Activated naive CD4-positive, alpha-beta T cell (primary cell): ENCODE results near the gene POTEJ.
"Not testable (repeated sequence)": the region's sequence is repeated elsewhere in the genome, so short reads cannot be mapped to it uniquely, and the experiment has no call there.

Experiments
- DNase-seq, 4 experiments: peaks; one replicate each; lab custom pipeline; 2025; lab: John Stamatoyannopoulos, UW

POTEJ gene

DNA sequence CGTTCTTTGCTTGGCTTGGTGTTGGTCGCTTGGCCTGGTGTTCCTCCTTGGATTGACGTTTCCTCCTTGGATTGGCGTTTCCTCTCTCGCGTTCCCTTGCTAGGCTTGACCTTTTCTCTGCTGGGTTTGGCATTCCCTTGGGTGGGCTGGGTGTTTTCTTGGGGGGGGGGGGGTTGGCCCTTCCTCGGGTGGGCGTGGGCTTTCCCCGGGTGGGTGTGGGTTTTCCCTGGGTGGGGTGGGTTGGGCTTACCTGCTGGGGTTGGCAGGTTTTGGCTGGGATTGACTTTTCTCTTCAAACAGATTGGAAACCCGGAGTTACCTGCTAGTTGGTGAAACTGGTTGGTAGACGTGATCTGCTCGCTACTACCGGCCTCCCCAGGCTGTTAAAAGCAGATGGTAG lies at the start of gene POTEJ:
Gene POTEJ (plus strand): TSS at position 301 of the 400 bp plus-strand sequence. CDS start 93 bp downstream, at position 394.
- DNase-seq = not testable (repeated sequence)

GRCh38 chr2:130566165-130566564 lies 45.1 kb upstream of the POTEJ start:
- not testable (repeated sequence) for DNase-seq

- not testable (repeated sequence) for DNase-seq
These were observed 39.3 kb upstream of the POTEJ start for GRCh38 chr2:130571929-130572328.

DNA sequence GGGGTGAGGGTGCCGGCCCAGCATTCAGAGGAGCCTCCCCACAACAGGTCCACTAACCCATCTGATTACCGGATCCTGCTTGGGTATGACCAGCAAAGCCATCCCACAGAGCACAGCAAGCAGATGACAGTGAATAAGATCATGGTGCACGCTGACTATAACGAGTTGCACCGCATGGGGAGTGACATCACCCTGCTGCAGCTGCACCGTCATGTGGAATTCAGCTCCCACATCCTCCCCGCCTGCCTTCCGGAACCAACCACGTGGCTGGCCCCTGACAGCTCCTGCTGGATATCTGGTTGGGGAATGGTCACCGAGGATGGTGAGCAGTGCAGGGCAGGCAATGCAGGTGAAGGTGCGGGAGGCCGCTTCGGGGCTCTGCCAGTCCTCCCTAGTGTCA lies 37.0 kb upstream of the POTEJ start:
- not testable (repeated sequence) for DNase-seq

- not testable (repeated sequence) for DNase-seq
These were observed 34.9 kb upstream of the POTEJ start for GRCh38 chr2:130576209-130576784.

- not testable (repeated sequence) for DNase-seq
These were observed 33.7 kb upstream of the POTEJ start for GRCh38 chr2:130577559-130577958.

- DNase-seq = not testable (repeated sequence)
These were observed 32.1 kb upstream of the POTEJ start for GRCh38 chr2:130579121-130579520.

- not testable (repeated sequence) for DNase-seq
These were observed 29.7 kb upstream of the POTEJ start for GRCh38 chr2:130581491-130581890.

DNA sequence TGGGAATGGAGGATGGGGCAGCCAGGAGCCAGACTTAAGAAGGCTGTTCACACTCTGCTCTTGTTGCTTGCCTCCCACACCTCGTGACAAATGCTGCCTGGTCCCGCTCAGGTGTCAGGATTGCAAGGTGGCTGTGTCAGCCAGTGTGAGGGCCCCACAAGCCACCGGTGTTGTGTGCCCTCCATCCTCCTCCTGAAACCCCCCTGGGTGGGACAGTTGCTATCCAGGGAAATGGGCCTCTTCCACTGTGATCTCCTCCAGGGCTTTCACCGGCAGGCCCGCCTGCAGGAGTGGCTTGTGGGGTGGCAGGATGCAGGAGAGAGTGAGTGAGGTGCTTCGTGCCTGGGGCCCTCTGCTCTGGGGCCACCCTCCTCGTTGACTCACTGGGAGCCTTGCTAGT lies 28.3 kb upstream of the POTEJ start:
- not testable (repeated sequence) for DNase-seq

- DNase-seq = not testable (repeated sequence)
These were observed 27.7 kb upstream of the POTEJ start for GRCh38 chr2:130583582-130583981.

DNA sequence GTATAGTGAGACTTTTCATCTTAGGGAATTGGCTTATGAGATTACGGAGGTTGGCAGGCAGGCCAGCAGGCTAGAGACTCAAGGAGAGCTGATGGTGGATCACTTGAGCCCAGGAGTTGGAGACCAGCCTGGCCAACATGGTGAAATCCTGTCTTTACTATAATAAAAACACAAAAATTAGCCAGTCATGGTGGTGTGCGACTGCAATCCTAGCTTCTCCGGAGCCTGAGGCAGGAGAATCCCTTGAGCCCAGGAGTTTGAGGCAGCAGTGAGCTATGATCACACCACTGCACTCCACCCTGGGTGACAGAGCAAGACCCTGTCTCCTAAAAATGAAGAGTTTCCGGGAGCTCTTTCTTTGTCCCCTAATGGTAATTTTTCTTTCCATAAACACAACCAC lies 26.5 kb upstream of the POTEJ start:
- DNase-seq = not testable (repeated sequence)

- not testable (repeated sequence) for DNase-seq
These were observed 22.4 kb upstream of the POTEJ start for GRCh38 chr2:130588688-130589458.

- DNase-seq = not testable (repeated sequence)
These were observed 20.9 kb upstream of the POTEJ start for GRCh38 chr2:130590170-130590841.

GRCh38 chr2:130590842-130591359 lies 20.3 kb upstream of the POTEJ start:
- DNase-seq = not testable (repeated sequence)

DNA sequence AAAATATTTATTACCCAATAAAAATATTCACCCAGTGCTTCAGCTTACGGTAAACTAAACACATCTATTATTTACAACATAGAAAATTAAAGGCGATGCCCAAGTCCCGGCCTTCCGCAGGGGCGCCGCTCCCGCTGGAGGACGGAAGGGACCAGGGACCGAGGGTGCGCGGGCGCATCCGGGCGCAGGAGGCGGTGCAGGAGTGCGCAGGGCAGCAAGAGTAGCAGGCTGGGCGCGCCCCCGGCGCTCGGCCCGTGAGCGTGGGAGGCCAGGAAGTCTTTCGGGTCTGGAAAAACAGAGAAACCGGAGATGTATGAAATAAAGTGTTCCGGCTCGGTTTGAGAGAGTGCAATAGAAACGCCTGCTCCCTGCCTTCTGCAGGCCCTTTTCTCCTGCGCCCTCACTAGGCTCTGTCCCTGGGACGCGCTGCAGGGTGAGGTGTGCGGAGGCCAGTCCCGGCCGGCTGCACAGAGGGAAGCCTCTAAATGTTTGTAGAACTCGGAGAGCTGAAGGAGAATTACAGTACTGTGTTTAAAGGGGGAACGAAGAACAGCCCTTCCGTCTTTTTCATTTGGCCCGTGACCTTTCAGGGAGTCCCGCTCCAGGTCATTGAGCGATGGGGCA lies 18.3 kb upstream of the POTEJ start:
- DNase-seq = not testable (repeated sequence)

- not testable (repeated sequence) for DNase-seq
These were observed 17.2 kb upstream of the POTEJ start for GRCh38 chr2:130594011-130594410.

- DNase-seq = not testable (repeated sequence)
These were observed 14.5 kb upstream of the POTEJ start for GRCh38 chr2:130596757-130597156.

GRCh38 chr2:130597994-130598393 lies 13.2 kb upstream of the POTEJ start:
- not testable (repeated sequence) for DNase-seq

DNA sequence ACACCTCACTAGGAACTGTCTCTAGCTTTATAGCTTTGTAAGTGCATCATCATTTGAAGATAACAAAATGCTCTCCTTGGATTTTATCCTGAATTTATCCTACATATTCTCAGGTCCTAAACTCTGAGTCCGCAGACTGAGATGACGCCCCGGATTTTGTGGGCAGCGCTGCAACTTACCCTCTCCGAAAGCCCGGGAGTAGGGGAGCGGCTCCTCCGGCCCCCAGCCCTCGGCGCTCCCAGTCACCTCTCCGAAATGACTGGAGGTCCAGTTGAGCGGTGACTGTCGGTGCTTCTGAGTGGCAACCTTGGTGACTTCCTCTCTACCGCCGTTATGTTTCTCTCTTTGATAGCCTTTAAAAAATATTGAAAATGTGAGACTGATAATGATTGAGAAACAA lies 12.8 kb upstream of the POTEJ start:
- not testable (repeated sequence) for DNase-seq

DNA sequence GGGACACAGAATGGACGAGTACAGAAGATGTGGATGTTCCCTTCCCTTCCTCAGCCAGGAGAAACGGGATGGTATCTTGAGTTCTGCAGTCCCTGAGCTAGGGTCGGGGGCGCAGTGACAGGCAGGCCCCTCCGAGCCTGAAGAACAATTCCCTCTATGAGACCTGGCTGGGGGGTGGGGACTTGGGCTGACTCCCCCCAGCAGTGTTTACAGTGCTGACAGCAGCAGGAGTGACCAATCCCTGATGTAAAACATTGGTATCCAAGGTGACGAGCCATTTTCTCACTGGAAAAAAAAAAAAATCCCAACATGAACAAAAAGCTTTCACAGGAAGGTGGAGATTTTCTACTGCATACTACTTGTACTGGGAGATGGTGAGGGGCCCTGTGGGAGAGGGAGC lies 11.8 kb upstream of the POTEJ start, which contains the start of gene CFC1:
Gene CFC1 (minus strand): TSS at position 183 of the 400 bp plus-strand sequence. CDS start 288 bp downstream, outside the sequence.
- not testable (repeated sequence) for DNase-seq

- DNase-seq = not testable (repeated sequence)
These were observed 11.3 kb upstream of the POTEJ start for GRCh38 chr2:130599926-130600325.
